ENCODE measurements around the gene ZNF366.

- peak in 3 of 4 donors; percentile 17 to 31 (median 30) for TF ChIP-seq CTCF (IDR thresholded peaks at IDR 0.05)
- no peak for TF ChIP-seq POLR2A (IDR thresholded peaks at IDR 0.05)
Observed at GRCh38 chr5:72394688-72395087, 112.5 kb downstream of the ZNF366 start.

Data from right lobe of liver (tissue), 4 donors.